ENCODE results near the gene RGL3.
A peak's percentile ranks its signal among the peaks of the same experiment; 100 is the strongest.
"Not testable (repeated sequence)": the region's sequence is repeated elsewhere in the genome, so short reads cannot be mapped to it uniquely, and the experiment has no call there.

Gene RGL3

GRCh38 chr19:11379857-11380350 is 39.2 kb downstream of the RGL3 start:
- DNase-seq = no peak

- DNase-seq = not testable (repeated sequence)
These were observed 39.8 kb downstream of the RGL3 start for GRCh38 chr19:11379269-11379845.

GRCh38 chr19:11378319-11379189 is 40.6 kb downstream of the RGL3 start:
- no peak for DNase-seq

- no peak for DNase-seq
These were observed 41.4 kb downstream of the RGL3 start for GRCh38 chr19:11377756-11378155.

GRCh38 chr19:11377237-11377636 is 41.9 kb downstream of the RGL3 start:
- no peak for DNase-seq

GRCh38 chr19:11375143-11375948 is 43.8 kb downstream of the RGL3 start:
- peak; percentile 81 for DNase-seq

GRCh38 chr19:11374433-11375142 is 44.5 kb downstream of the RGL3 start, which contains the start of gene SWSAP1:
TSS of gene SWSAP1 (plus strand) at chr19:11374666. CDS start at chr19:11374681, 15 bp downstream.
- peak; percentile 99 for DNase-seq

- peak; percentile 27 for DNase-seq
These were observed 45.2 kb downstream of the RGL3 start for GRCh38 chr19:11373885-11374432.

- DNase-seq = no peak
These were observed 45.8 kb downstream of the RGL3 start for GRCh38 chr19:11373166-11373884.

GRCh38 chr19:11370744-11371143 is 48.4 kb downstream of the RGL3 start:
- DNase-seq = no peak

GRCh38 chr19:11367528-11367927 is 51.6 kb downstream of the RGL3 start:
- no peak for DNase-seq

- no peak for DNase-seq
These were observed 53.5 kb downstream of the RGL3 start for GRCh38 chr19:11365557-11366117.

- DNase-seq = no peak
These were observed 54.2 kb downstream of the RGL3 start for GRCh38 chr19:11364935-11365334.

- DNase-seq = no peak
These were observed 54.7 kb downstream of the RGL3 start for GRCh38 chr19:11364296-11364904.

GRCh38 chr19:11363881-11364280 is 55.2 kb downstream of the RGL3 start:
- no peak for DNase-seq

GRCh38 chr19:11361771-11362731 is 57.1 kb downstream of the RGL3 start:
- no peak for DNase-seq

GRCh38 chr19:11361037-11361770 is 57.9 kb downstream of the RGL3 start:
- no peak for DNase-seq

- no peak for DNase-seq
These were observed 59.7 kb downstream of the RGL3 start for GRCh38 chr19:11359421-11359820.

Data from CD4-positive, alpha-beta T cell treated with Interleukin-21 for 1 hour (primary cell).